Muscle of arm (tissue), 12 donors: ENCODE measurements around the gene KLHL29. TPM values are rescaled to one million over a fixed set of nuclear protein-coding genes. Genes with fewer than 3 reads are reported as not detected.
"Not testable (repeated sequence)": the region's sequence is repeated elsewhere in the genome, so short reads cannot be mapped to it uniquely, and the experiment has no call there.

Experiments used
- DNase-seq: peaks from one replicate; pipeline ENCODE4 v3.0.0-alpha.2; 2013
- polyA plus RNA-seq, 12 donors: library from polyadenylated mRNA; unstranded; fragments of 120-200 nt; gene quantifications; one replicate each; pipeline ENCODE4 v1.2.1, GENCODE V29; 2013; ENCODE audit not compliant: insufficient read length in 12 of 12

The KLHL29 gene
- polyA plus RNA-seq, 12 donors, result 5.4 to 13.6 (median 7.7) TPM; not detected in 1

DNA sequence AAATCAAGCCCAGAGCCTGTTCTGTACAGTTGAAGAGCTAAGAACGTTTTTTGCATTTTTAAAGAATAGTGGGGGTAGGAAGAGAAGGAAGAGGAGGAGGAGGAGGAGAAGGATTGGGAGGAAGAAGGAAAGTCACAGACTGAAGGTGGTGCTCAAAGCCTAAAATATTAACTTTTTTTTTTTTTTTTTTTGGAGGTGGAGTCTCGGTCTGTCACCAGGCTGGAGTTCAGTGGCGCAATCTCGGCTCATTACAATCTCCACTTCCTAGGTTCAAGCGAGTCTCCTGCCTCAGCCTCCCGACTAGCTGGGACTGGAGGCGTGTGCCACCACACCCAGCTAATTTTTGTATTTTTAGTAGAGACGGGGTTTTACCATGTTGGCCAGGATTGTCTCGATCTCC lies 18.3 kb upstream of the KLHL29 start:
- DNase-seq, result no peak

DNA sequence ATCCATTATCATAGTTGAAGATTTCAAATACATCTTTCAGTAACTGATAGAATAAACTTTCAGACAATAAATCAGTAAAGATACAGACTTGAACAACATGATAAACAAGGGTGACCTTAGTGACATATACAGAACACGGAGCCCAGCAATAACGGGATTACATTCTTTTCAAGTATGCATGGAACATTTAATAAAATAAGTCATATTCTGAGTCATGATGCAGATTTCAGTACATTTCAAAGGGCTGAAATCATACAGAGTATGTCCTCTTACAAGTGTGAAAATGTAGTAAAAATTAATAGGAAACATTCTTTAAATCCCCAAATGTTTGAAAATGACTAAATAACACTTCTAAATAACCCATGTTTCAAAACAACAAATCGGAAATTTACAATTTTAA lies 17.2 kb upstream of the KLHL29 start:
- DNase-seq, result no peak

GRCh38 chr2:23373666-23374065 lies 11.3 kb upstream of the KLHL29 start:
- no peak for DNase-seq

DNA sequence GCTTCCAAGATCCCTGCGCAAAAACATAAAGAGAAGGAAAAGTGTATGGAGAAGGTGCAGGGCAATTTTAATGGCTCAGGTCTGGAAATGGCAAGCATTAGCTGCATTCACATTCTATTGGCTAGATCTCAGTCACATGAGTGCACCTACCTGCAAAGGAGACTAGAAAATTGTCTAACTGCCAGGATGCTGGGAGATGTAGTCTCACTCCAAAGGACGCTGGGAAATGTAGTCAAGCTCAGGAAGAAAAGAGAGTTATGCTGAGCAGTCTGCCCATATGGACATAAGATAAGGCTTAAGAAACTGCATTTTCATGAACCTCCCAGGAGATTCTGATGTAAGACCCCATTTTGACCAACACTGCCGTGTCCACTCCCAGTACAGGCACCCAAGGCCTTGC lies 9.5 kb upstream of the KLHL29 start:
- DNase-seq, result no peak

DNA sequence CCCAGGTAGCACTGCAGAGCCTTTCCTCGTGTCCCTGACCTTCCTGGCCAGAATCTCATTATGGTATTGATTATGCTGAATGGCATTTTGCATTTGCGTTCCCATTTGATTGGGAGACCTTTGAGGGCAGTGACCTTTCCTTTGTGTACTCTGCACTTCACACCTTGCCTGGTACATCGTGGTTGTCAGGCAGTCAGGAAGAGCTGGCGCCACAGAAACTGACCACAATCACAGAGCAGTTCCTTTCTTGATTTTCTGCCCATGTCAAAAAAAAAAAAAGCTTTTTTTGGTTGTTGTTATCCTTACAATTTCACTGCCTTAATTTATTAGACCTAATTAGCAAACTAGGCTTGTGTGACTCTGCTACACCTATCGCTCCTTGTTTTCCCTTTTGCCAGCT lies 8.9 kb upstream of the KLHL29 start:
- DNase-seq, result no peak

DNA sequence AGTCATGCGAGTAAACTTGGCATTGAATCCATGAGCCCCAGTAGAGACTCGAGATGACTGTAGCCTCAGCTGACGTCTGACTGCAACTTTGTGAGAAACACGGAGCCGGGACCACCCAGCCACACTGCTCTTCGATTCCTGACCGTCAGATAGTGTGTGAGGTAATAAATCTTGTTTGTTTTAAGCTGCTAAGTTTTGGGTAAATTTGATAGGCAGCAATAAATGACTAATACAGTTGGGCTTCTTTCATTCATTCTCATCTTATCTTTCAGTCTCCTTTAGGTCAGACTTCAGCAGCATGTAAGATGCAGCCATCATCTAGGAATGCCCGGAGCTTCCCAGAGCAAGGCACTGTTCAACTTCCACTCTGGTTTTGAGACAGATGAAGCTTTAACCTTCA lies 8.0 kb upstream of the KLHL29 start:
- DNase-seq, result no peak

DNA sequence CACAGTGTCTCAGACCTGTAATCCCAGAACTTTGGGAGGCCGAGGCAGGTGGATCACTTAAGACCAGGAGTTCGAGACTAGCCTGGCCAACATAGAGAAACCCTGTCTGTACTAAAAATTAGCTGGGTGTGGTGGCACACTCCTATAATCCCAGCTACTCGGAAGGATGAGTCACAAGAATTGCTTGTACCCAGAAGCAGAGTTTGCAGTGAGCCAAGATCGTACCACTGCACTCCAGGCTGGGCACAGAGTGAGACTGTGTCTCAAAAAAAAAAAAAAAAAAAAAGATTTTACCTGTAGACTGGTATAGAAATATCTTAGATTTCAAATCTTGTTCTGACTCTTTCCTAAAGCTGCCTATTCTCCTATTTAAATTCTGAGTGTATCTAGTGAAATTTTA lies 7.2 kb upstream of the KLHL29 start:
- DNase-seq, result no peak

- DNase-seq, result no peak
Observed at GRCh38 chr2:23378496-23378895, 6.5 kb upstream of the KLHL29 start.

DNA sequence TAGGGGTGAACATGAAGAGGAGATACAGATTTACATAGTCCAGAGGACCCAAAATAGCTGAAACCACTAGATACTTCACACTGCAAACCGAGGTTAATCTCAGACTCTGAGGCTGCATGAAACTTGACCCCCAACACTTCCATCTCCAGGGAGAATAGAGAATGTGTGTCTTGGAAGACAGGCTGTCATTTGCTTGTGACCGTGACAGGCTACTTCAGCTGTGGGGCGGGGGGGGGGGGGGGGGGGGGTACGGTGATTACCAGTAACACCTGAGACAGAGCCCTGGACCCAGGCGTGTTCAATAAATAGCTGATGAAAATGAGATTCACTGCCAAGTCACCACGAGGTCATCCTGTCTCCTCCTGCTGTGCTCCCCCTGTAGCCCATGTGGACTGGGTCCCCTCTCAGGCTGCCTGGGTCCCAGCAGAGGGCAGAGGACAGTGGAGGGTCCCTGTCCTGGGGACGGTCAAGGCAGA lies 5.7 kb upstream of the KLHL29 start:
- no peak for DNase-seq

DNA sequence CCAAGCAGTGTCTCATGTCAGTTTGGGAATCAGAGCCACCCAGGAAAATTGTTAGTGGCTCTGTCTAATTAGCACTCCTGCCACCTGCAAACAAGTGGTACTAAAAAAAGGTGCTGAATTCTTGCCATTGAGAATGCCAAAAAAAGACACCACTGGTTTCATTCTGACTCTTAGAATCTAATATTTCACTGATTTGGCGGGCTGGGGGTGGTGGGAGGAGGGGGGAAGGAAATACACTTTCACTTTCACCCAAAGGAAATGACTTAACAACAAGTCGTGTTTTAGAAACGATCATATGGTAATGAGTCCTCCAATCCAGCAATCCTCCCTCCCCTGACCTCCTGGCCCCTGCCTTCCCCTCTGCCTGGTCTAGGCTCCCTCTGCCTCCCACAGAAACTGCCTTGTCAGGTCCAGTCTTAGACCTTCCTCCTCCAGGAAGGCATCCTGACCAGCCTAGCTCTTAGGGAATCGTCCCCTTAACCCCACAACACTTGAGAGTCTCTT lies 4.4 kb upstream of the KLHL29 start:
- no peak for DNase-seq

GRCh38 chr2:23381084-23381483 lies 3.9 kb upstream of the KLHL29 start:
- no peak for DNase-seq

DNA sequence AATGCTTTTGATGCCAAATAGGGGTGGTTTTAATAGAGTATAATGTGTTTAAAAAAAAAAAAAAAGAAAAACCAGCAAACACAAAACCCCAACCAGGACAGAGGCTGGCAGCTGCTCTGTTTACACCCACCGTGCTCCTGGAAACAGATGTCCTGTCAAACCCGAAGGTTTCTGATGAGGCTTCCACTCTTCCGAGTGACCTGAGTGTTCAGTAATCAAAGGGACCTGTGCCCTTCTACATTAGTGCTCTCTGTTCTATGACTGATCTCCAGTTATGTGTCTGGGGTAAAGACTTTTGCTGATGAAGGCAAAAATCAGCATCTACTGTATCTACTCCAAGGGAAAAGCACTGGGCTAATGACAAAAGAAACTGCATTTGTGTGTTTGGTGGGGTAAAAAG lies 3.5 kb upstream of the KLHL29 start:
- no peak for DNase-seq

DNA sequence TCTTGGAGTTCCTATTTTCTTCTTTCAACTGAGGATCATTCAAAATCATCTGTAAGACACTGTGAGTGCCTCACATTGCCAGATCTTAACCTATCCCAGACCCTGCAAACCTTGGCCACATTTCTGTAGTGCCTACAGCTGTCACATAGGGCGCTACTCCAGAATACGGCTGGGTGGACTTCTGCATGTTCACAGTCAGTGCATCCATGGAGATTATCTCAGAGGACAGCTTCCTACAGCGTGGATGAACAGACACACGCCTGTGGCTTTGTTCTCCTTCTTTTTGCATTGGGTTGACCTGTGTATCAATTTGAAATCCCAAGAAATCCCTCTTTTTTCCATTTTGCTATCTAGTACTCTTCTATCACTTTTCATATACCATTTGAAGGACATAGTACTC lies 1.9 kb upstream of the KLHL29 start:
- no peak for DNase-seq

DNA sequence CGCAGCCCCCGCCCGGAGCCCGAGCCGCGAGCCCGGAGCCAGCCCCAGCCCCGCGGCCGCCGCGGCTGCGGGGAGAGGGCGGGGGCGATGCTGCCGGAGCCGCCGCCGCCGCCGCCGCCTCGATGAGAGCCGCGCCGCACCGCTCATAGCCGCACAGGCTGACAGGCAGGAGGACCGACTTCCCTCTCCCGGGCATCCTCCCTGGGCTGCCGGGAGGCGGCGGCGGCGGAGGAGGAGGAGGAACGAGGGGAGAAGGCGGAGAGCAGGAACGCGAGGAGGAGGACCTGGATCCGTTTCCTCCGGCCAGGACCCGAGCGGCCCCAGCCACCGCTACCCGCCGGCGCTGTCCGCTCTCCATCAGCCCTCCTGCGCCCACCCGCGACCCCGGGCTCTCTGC lies 370 bp downstream of the KLHL29 start:
- DNase-seq, result no peak

GRCh38 chr2:23385748-23386338 lies 864 bp downstream of the KLHL29 start:
- DNase-seq, result no peak

DNA sequence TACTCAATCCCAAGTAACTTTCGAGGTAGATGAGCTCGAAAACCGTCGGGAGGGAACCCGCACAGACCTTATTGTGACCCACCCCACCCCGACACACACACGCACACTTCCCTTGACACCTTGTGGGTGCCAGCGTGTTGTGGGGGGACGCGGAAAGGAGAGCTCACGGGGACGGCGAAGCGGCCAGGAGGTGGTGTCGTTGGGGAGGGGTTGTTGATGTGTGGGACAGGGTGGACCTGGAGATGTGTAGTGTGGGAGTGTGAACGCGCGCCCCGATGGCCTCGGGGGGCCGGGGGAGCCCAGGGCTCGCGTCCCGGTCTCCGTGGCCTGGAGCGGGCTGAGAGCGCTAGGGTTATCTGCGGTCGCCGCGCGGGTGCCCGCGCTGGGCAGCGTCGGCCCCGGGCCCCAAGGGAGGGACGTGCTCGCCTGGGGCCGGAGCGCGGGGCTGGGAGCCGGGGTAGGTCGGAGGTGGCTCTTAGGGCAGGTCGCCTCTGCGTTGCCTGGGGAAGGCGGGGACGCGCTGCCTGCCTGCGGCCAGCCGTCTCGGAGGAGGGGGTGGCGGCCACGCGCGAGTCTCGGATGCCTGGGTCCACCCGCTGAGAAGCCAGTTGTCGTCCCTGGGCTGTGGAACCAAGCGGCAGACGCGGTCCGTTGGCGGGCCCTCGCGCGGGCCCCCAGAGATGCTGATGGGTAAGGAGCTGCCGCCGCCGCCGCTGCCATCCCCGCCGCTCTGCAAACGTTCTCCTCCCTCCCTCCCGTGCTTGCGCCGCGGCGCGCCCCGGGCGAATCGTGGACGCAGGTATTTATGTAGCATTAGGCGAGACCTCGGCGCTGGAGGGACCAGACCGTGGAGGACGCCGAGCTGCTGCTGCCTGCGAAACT lies 1.6 kb downstream of the KLHL29 start:
- no peak for DNase-seq

- DNase-seq, result no peak
Observed at GRCh38 chr2:23387221-23387550, 2.2 kb downstream of the KLHL29 start.

DNA sequence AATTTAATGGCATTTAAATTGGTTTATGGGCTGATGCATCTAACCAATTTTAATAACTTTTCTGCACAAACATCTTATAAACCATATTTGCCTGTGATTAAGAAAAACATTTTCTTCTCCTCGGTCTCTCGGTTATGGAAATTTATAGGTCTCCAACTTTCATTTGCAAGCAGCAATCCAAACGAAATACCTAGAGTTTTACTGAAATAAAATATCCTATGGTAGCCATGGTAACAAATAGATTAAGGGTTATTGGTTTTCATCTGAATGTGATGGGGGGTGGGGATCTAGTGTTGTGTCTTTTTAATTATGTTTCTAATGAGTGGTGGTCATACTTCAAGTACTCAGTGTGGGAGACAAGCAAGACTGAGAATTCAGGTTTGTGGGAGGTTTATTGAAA lies 2.9 kb downstream of the KLHL29 start:
- DNase-seq, result no peak

GRCh38 chr2:23388294-23388693 lies 3.3 kb downstream of the KLHL29 start:
- no peak for DNase-seq

- DNase-seq, result no peak
Observed at GRCh38 chr2:23388756-23389514, 4.0 kb downstream of the KLHL29 start.

GRCh38 chr2:23390152-23390551 lies 5.2 kb downstream of the KLHL29 start:
- peak; percentile 72 for DNase-seq

- DNase-seq, result not testable (repeated sequence)
Observed at GRCh38 chr2:23391237-23391736, 6.3 kb downstream of the KLHL29 start.
